Measurements from ENCODE around the gene ARHGAP8. TPM values are rescaled to one million over a fixed set of nuclear protein-coding genes. Genes with fewer than 3 reads are reported as not detected.

ARHGAP8 gene
- total RNA-seq, 3 donors from 2014 or later (not counting 1 experiment from before 2014, with no cell fraction given) = 23.6 to 32.6 (median 26.5) TPM

GRCh38 chr22:44828193-44828592, 75.8 kb downstream of the ARHGAP8 start:
- no peaks in the 10 kb centered on the region for H3K9me3 Mint-ChIP-seq
- H3K9me3 ChIP-seq (ENCODE audit: control insufficient read depth, insufficient read depth, low read length) = no peaks in the 10 kb centered on the region
- H3K27me3 Mint-ChIP-seq (ENCODE audit: low read depth in 2 of 2) = no peaks in the 10 kb centered on the region
- DNase-seq (no peak), ATAC-seq (peak in 2 of 3 donors; percentile 40 to 75)
- no peak overlapping the region for H3K4me3 Mint-ChIP-seq
- peaks cover 6% of the 10 kb centered on the region for H3K4me1 ChIP-seq (ENCODE audit: control insufficient read depth, insufficient read depth, low read length)
- no peak overlapping the region for H3K27ac Mint-ChIP-seq
- no peaks in the 10 kb centered on the region for H3K36me3 ChIP-seq (ENCODE audit: control insufficient read depth, insufficient read depth, low read length)
- intact Hi-C loops (cut with micrococcal nuclease) = no loop called here
- WGBS (ENCODE audit: insufficient coverage) = 51% methylated on average over 8 of the region's 8 CpGs
- peak; percentile 11 for TF ChIP-seq CTCF (IDR thresholded peaks at IDR 0.05)
- no peak overlapping the region for H3K4me3 ChIP-seq (ENCODE audit: low read length)
- peaks cover 4 to 5% of the 10 kb centered on the region in 2 donors for H3K4me1 Mint-ChIP-seq
- no peaks in the 10 kb centered on the region for H3K36me3 Mint-ChIP-seq
- no peaks in the 10 kb centered on the region for H3K27me3 ChIP-seq (ENCODE audit: control insufficient read depth, insufficient read depth, low read length)
- no peak overlapping the region for H3K27ac ChIP-seq (ENCODE audit: low read length)

DNA sequence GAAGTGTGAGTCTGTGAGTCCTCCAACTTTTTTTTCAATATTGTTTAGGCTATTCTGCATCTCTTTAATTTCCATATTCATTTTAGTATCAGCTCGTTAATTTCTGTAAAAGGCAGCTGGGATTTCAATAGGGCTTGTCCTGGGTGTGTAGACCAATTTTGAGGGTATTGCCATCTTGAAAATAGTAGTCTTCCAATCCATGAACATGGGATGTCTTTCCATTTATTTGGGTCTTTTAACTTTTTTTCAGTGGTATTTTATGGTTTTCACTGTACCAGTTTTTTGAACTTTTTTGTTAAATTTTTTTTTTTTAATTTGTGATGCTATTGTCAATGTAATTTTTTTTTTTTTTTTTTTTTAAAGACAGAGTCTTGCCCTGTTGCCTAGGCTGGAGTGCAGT, 79.5 kb downstream of the ARHGAP8 start:
- no CpG with 5 or more reads among the region's 1 CpG for WGBS (ENCODE audit: insufficient coverage)
- H3K36me3 Mint-ChIP-seq = peaks cover 7% of the 10 kb centered on the region
- H3K27ac Mint-ChIP-seq = no peak overlapping the region
- Histone ChIP-seq H3K9me3 (ENCODE audit: control insufficient read depth, insufficient read depth, low read length) (peaks cover 4% of the 10 kb centered on the region), H3K27me3 (ENCODE audit: control insufficient read depth, insufficient read depth, low read length) (no peaks in the 10 kb centered on the region), H3K4me1 (ENCODE audit: control insufficient read depth, insufficient read depth, low read length) (peaks cover 6% of the 10 kb centered on the region), H3K36me3 (ENCODE audit: control insufficient read depth, insufficient read depth, low read length) (no peaks in the 10 kb centered on the region), H3K4me3 (ENCODE audit: low read length) (no peak overlapping the region), H3K27ac (ENCODE audit: low read length) (no peak overlapping the region)
- no peaks in the 10 kb centered on the region for H3K27me3 Mint-ChIP-seq (ENCODE audit: low read depth in 2 of 2)
- no peak for TF ChIP-seq CTCF (IDR thresholded peaks at IDR 0.05)
- H3K9me3 Mint-ChIP-seq = peaks cover 2 to 5% of the 10 kb centered on the region in 2 donors
- H3K4me1 Mint-ChIP-seq = peaks cover 4 to 5% of the 10 kb centered on the region in 2 donors
- H3K4me3 Mint-ChIP-seq = no peak overlapping the region
- intact Hi-C loops (cut with micrococcal nuclease) = no loop called here
- no peak for DNase-seq
- no peak for ATAC-seq

GRCh38 chr22:44834065-44834464, 81.7 kb downstream of the ARHGAP8 start:
- Mint-ChIP-seq H3K9me3 (peaks cover 2 to 5% of the 10 kb centered on the region in 2 donors), H3K36me3 (peaks cover 7% of the 10 kb centered on the region), H3K27ac (no peak overlapping the region), H3K4me1 (no peaks in the 10 kb centered on the region), H3K27me3 (ENCODE audit: low read depth in 2 of 2) (no peaks in the 10 kb centered on the region), H3K4me3 (no peak overlapping the region)
- H3K36me3 ChIP-seq (ENCODE audit: control insufficient read depth, insufficient read depth, low read length) = no peaks in the 10 kb centered on the region
- H3K4me1 ChIP-seq (ENCODE audit: control insufficient read depth, insufficient read depth, low read length) = no peaks in the 10 kb centered on the region
- ATAC-seq (no peak), DNase-seq (no peak)
- H3K27me3 ChIP-seq (ENCODE audit: control insufficient read depth, insufficient read depth, low read length) = no peaks in the 10 kb centered on the region
- no peak for TF ChIP-seq CTCF (IDR thresholded peaks at IDR 0.05)
- H3K4me3 ChIP-seq (ENCODE audit: low read length) = no peak overlapping the region
- H3K9me3 ChIP-seq (ENCODE audit: control insufficient read depth, insufficient read depth, low read length) = peaks cover 4% of the 10 kb centered on the region
- no peak overlapping the region for H3K27ac ChIP-seq (ENCODE audit: low read length)
- intact Hi-C loops (cut with micrococcal nuclease) = no loop called here

- H3K36me3 Mint-ChIP-seq = peaks cover 7% of the 10 kb centered on the region
- no peak for TF ChIP-seq CTCF (IDR thresholded peaks at IDR 0.05)
- H3K27ac Mint-ChIP-seq = no peak overlapping the region
- Histone ChIP-seq H3K4me3 (ENCODE audit: low read length) (no peak overlapping the region), H3K4me1 (ENCODE audit: control insufficient read depth, insufficient read depth, low read length) (no peaks in the 10 kb centered on the region), H3K27ac (ENCODE audit: low read length) (no peak overlapping the region), H3K9me3 (ENCODE audit: control insufficient read depth, insufficient read depth, low read length) (peaks cover 4% of the 10 kb centered on the region), H3K36me3 (ENCODE audit: control insufficient read depth, insufficient read depth, low read length) (no peaks in the 10 kb centered on the region), H3K27me3 (ENCODE audit: control insufficient read depth, insufficient read depth, low read length) (no peaks in the 10 kb centered on the region)
- no peaks in the 10 kb centered on the region for H3K4me1 Mint-ChIP-seq
- no peaks in the 10 kb centered on the region for H3K27me3 Mint-ChIP-seq (ENCODE audit: low read depth in 2 of 2)
- DNase-seq = no peak
- intact Hi-C loops (cut with micrococcal nuclease) = no loop called here
- WGBS (ENCODE audit: insufficient coverage) = 82% methylated on average over 15 of the region's 15 CpGs
- H3K9me3 Mint-ChIP-seq = peaks cover 2 to 5% of the 10 kb centered on the region in 2 donors
- ATAC-seq = no peak
- H3K4me3 Mint-ChIP-seq = no peak overlapping the region
Observed at GRCh38 chr22:44837481-44837880, 85.1 kb downstream of the ARHGAP8 start.

Data from natural killer cell (primary cell).